ENCODE measurements around the gene UCK2.

- no peak for TF ChIP-seq CTCF (IDR thresholded peaks at IDR 0.05)
- no peak for TF ChIP-seq PHF8 (IDR thresholded peaks at IDR 0.05; ENCODE audit: borderline replicate concordance, low read depth)
- TF ChIP-seq NFE2L2 (conservative IDR thresholded peaks at IDR 0.05; ENCODE audit: low read length) = no peak
- TF ChIP-seq CBX2 (IDR thresholded peaks at IDR 0.05; ENCODE audit: borderline replicate concordance, low read depth) = no peak
- no peak for TF ChIP-seq RARB (CRISPR knock-in tag; IDR thresholded peaks at IDR 0.05)
- TF ChIP-seq POLR2A (IDR thresholded peaks at IDR 0.05; ENCODE audit: low read length) = no peak
- TF ChIP-seq HMGXB4 (CRISPR knock-in tag; IDR thresholded peaks at IDR 0.05; ENCODE audit: borderline replicate concordance) = no peak
- no peak for TF ChIP-seq RCOR1 (IDR thresholded peaks at IDR 0.05; ENCODE audit: low read depth, low read length)
- TF ChIP-seq CHD2 (IDR thresholded peaks at IDR 0.05; ENCODE audit: low read length, partially characterized antibody) = no peak
- no peak for TF ChIP-seq TFCP2L1 (CRISPR knock-in tag; IDR thresholded peaks at IDR 0.05)
Measured at GRCh38 chr1:165907256-165907857, 79.9 kb downstream of the UCK2 start.

Data from A549 (cell line).